Urinary bladder (tissue), 4 donors: ENCODE measurements around the gene SCN10A. TPM values are rescaled to one million over a fixed set of nuclear protein-coding genes. Genes with fewer than 3 reads are reported as not detected.

Experiments used
- DNase-seq: peaks from one replicate; pipeline ENCODE4 v3.0.0-alpha.2; 2015; ENCODE audit errors: extremely low spot score
- H3K27ac ChIP-seq: one replicate; pipeline ENCODE4 v1.5.1; 2013; ENCODE audit warnings: low read depth, mild to moderate bottlenecking, moderate library complexity
- H3K36me3 ChIP-seq: one replicate; pipeline ENCODE4 v1.6.1; 2013; ENCODE audit warnings: mild to moderate bottlenecking, moderate library complexity; ENCODE audit not compliant: insufficient read depth
- H3K4me1 ChIP-seq: one replicate; pipeline ENCODE4 v1.6.1; 2013; ENCODE audit warnings: mild to moderate bottlenecking, moderate library complexity; ENCODE audit not compliant: insufficient read depth
- H3K4me3 ChIP-seq: one replicate; pipeline ENCODE4 v1.5.1; 2013; ENCODE audit warnings: low read depth, low read length
- WGBS: extraction: QIAGEN DNeasy Blood & Tissue Kit; methylation state at CpG from one replicate; pipeline ENCODE4 v1.1.7; 2013; 5-methylcytosine and 5-hydroxymethylcytosine counted together
- polyA plus RNA-seq: library from polyadenylated mRNA; stranded (reverse); fragments of 200-250 nt; gene quantifications from one replicate; pipeline ENCODE4 v1.2.3, GENCODE V29; 2013
- total RNA-seq: library from RNA; depleted of rRNA; stranded (reverse); fragments of >200 nt; gene quantifications from one replicate; pipeline ENCODE4 v1.2.3, GENCODE V29; 2014
- donor health status: healthy with polysubstance abuse.
- donor health status: healthy.

The SCN10A gene
- total and polyA plus RNA-seq, 2 donors, result not detected

- WGBS, result 79% methylated on average over 4 of the region's 4 CpGs
- Histone ChIP-seq H3K27ac (no peak overlapping the region), H3K36me3 (no peaks in the 10 kb centered on the region), H3K4me3 (no peak overlapping the region), H3K4me1 (no peaks in the 10 kb centered on the region)
- DNase-seq, result no peak
These were observed 126.7 kb downstream of the SCN10A start for GRCh38 chr3:38689346-38689745.

- DNase-seq, result no peak
- no peak overlapping the region for H3K4me3 ChIP-seq
- 65% methylated on average over 2 of the region's 2 CpGs for WGBS
- H3K4me1 ChIP-seq, result no peaks in the 10 kb centered on the region
- H3K36me3 ChIP-seq, result no peaks in the 10 kb centered on the region
- H3K27ac ChIP-seq, result no peak overlapping the region
These were observed 128.7 kb downstream of the SCN10A start for GRCh38 chr3:38687321-38687720.

- H3K4me1 ChIP-seq, result no peaks in the 10 kb centered on the region
- WGBS, result 45% methylated on average over 5 of the region's 5 CpGs
- no peaks in the 10 kb centered on the region for H3K36me3 ChIP-seq
- H3K27ac ChIP-seq, result no peak overlapping the region
- DNase-seq, result no peak
- H3K4me3 ChIP-seq, result no peak overlapping the region
These were observed 131.5 kb downstream of the SCN10A start for GRCh38 chr3:38684546-38684945.

- WGBS, result 23% methylated on average over 4 of the region's 4 CpGs
- Histone ChIP-seq H3K27ac (no peak overlapping the region), H3K4me3 (no peak overlapping the region), H3K4me1 (no peaks in the 10 kb centered on the region), H3K36me3 (no peaks in the 10 kb centered on the region)
- DNase-seq, result no peak
These were observed 146.3 kb downstream of the SCN10A start for GRCh38 chr3:38669668-38670067.

GRCh38 chr3:38662544-38662943 lies 153.5 kb downstream of the SCN10A start:
- Histone ChIP-seq H3K4me3 (no peak overlapping the region), H3K4me1 (no peaks in the 10 kb centered on the region), H3K36me3 (no peaks in the 10 kb centered on the region), H3K27ac (no peak overlapping the region)
- WGBS, result 52% methylated on average over 4 of the region's 4 CpGs
- no peak for DNase-seq

- no peak for DNase-seq
- H3K27ac ChIP-seq, result no peak overlapping the region
- H3K4me1 ChIP-seq, result no peaks in the 10 kb centered on the region
- 9% methylated on average over 9 of the region's 9 CpGs for WGBS
- H3K36me3 ChIP-seq, result no peaks in the 10 kb centered on the region
- H3K4me3 ChIP-seq, result no peak overlapping the region
These were observed 157.2 kb downstream of the SCN10A start for GRCh38 chr3:38658841-38659240.

- Histone ChIP-seq H3K4me1 (no peaks in the 10 kb centered on the region), H3K36me3 (no peaks in the 10 kb centered on the region), H3K27ac (no peak overlapping the region), H3K4me3 (no peak overlapping the region)
- no peak for DNase-seq
- WGBS, result 48% methylated on average over 5 of the region's 5 CpGs
These were observed 158.6 kb downstream of the SCN10A start for GRCh38 chr3:38657369-38657768.

- H3K36me3 ChIP-seq, result no peaks in the 10 kb centered on the region
These were observed 160.2 kb downstream of the SCN10A start for GRCh38 chr3:38655708-38656300.

GRCh38 chr3:38653685-38654537 lies 162.1 kb downstream of the SCN10A start:
- DNase-seq, result no peak
- WGBS, result 86% methylated on average over 7 of the region's 7 CpGs
- H3K27ac ChIP-seq, result no peak overlapping the region
- no peaks in the 10 kb centered on the region for H3K36me3 ChIP-seq
- H3K4me1 ChIP-seq, result no peaks in the 10 kb centered on the region
- H3K4me3 ChIP-seq, result no peak overlapping the region

More at GRCh38 chr3:38655708-38656300, 160.2 kb downstream of the SCN10A start:
- H3K27ac ChIP-seq, result no peak overlapping the region
- no peak for DNase-seq
- WGBS, result 11% methylated on average over 7 of the region's 7 CpGs
- no peaks in the 10 kb centered on the region for H3K4me1 ChIP-seq
- H3K4me3 ChIP-seq, result no peak overlapping the region

- 92% methylated on average over 1 of the region's 1 CpG for WGBS
- no peak for DNase-seq
These were observed 163.1 kb downstream of the SCN10A start for GRCh38 chr3:38652934-38653333.

GRCh38 chr3:38651153-38651789 lies 164.7 kb downstream of the SCN10A start:
- Histone ChIP-seq H3K4me3 (no peak overlapping the region), H3K4me1 (no peaks in the 10 kb centered on the region), H3K36me3 (no peaks in the 10 kb centered on the region), H3K27ac (no peak overlapping the region)
- no peak for DNase-seq
- WGBS, result 10% methylated on average over 19 of the region's 19 CpGs

More at GRCh38 chr3:38652934-38653333, 163.1 kb downstream of the SCN10A start:
- H3K27ac ChIP-seq, result no peak overlapping the region
- no peaks in the 10 kb centered on the region for H3K36me3 ChIP-seq
- no peak overlapping the region for H3K4me3 ChIP-seq
- H3K4me1 ChIP-seq, result no peaks in the 10 kb centered on the region

GRCh38 chr3:38650248-38650951 lies 165.6 kb downstream of the SCN10A start:
- no peak for DNase-seq
- WGBS, result 78% methylated on average over 14 of the region's 14 CpGs
- no peak overlapping the region for H3K4me3 ChIP-seq
- no peaks in the 10 kb centered on the region for H3K4me1 ChIP-seq
- H3K27ac ChIP-seq, result no peak overlapping the region
- H3K36me3 ChIP-seq, result no peaks in the 10 kb centered on the region

- H3K4me1 ChIP-seq, result no peaks in the 10 kb centered on the region
- no peaks in the 10 kb centered on the region for H3K36me3 ChIP-seq
- no peak for DNase-seq
- under 1% methylated on average over 76 of the region's 76 CpGs for WGBS
- no peak within 1 kb of the TSS for H3K27ac ChIP-seq
- peak within 1 kb of the TSS; percentile 69 for H3K4me3 ChIP-seq
These were observed 166.3 kb downstream of the SCN10A start, which contains the start of gene SCN5A for GRCh38 chr3:38649500-38650247. TSS of gene SCN5A (minus strand) at chr3:38649687. CDS start at chr3:38633307, 16,380 bp downstream.
